ENCODE measurements around the gene MCC. TPM values are rescaled to one million over a fixed set of nuclear protein-coding genes. Genes with fewer than 3 reads are reported as not detected.

The MCC gene
- total RNA-seq, 1 donor from 2014 or later, result 2.5 TPM

- Mint-ChIP-seq H3K4me1 (peaks cover 49% of the 10 kb centered on the region), H3K9me3 (no peaks in the 10 kb centered on the region)
- H3K4me2 ChIP-seq, result no peak overlapping the region
Observed at GRCh38 chr5:113199122-113199905, 288.9 kb downstream of the MCC start.

GRCh38 chr5:113197456-113198200, 290.6 kb downstream of the MCC start:
- Histone ChIP-seq H3K4me3 (no peak overlapping the region), H3K79me2 (ENCODE audit: low read depth) (no peaks in the 10 kb centered on the region), H3K9me3 (ENCODE audit: low read depth) (no peaks in the 10 kb centered on the region), H3K9ac (no peak overlapping the region), H3K27me3 (peaks cover 30% of the 10 kb centered on the region), H3K36me3 (no peaks in the 10 kb centered on the region), H3K27ac (no peak overlapping the region), H3F3A (ENCODE audit: low read depth) (peaks cover 9% of the 10 kb centered on the region), H3K4me2 (no peak overlapping the region), H2AFZ (replicated peaks) (no peak overlapping the region), H4K20me1 (ENCODE audit: low read depth) (peaks cover 16% of the 10 kb centered on the region), H3K4me1 (peaks cover 10% of the 10 kb centered on the region)
- Mint-ChIP-seq H3K4me1 (peaks cover 33% of the 10 kb centered on the region), H3K9me3 (peaks cover 13% of the 10 kb centered on the region), H3K36me3 (no peaks in the 10 kb centered on the region), H3K27me3 (ENCODE audit: insufficient read depth, low read depth) (peaks cover 6% of the 10 kb centered on the region), H3K4me3 (no peak overlapping the region), H3K27ac (no peak overlapping the region)
- DNase-seq (ENCODE audit: low spot score), result no peak
- TF ChIP-seq, protein P1, sequence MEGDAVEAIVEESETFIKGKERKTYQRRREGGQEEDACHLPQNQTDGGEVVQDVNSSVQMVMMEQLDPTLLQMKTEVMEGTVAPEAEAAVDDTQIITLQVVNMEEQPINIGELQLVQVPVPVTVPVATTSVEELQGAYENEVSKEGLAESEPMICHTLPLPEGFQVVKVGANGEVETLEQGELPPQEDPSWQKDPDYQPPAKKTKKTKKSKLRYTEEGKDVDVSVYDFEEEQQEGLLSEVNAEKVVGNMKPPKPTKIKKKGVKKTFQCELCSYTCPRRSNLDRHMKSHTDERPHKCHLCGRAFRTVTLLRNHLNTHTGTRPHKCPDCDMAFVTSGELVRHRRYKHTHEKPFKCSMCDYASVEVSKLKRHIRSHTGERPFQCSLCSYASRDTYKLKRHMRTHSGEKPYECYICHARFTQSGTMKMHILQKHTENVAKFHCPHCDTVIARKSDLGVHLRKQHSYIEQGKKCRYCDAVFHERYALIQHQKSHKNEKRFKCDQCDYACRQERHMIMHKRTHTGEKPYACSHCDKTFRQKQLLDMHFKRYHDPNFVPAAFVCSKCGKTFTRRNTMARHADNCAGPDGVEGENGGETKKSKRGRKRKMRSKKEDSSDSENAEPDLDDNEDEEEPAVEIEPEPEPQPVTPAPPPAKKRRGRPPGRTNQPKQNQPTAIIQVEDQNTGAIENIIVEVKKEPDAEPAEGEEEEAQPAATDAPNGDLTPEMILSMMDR (IDR thresholded peaks at IDR 0.05), result no peak
- no peak for TF ChIP-seq EZH2 (IDR thresholded peaks at IDR 0.05)
- TF ChIP-seq EZH2phosphoT487 (IDR thresholded peaks at IDR 0.05), result no peak

More at GRCh38 chr5:113199122-113199905, 288.9 kb downstream of the MCC start:
- Histone ChIP-seq H3K4me1 (peaks cover 24% of the 10 kb centered on the region), H2AFZ (replicated peaks) (no peak overlapping the region), H3K4me3 (no peak overlapping the region), H3K36me3 (no peaks in the 10 kb centered on the region), H3K9ac (no peak overlapping the region), H4K20me1 (ENCODE audit: low read depth) (peaks cover 31% of the 10 kb centered on the region), H3F3A (ENCODE audit: low read depth) (peaks cover 17% of the 10 kb centered on the region), H3K9me3 (ENCODE audit: low read depth) (no peaks in the 10 kb centered on the region), H3K27ac (no peak overlapping the region), H3K79me2 (ENCODE audit: low read depth) (no peaks in the 10 kb centered on the region), H3K27me3 (peaks cover 44% of the 10 kb centered on the region)
- no peak overlapping the region for H3K27ac Mint-ChIP-seq
- peak; percentile 24 for DNase-seq (ENCODE audit: low spot score)
- H3K4me3 Mint-ChIP-seq, result no peak overlapping the region
- no peaks in the 10 kb centered on the region for H3K36me3 Mint-ChIP-seq
- TF ChIP-seq EZH2phosphoT487 (IDR thresholded peaks at IDR 0.05), result no peak
- no peak for TF ChIP-seq EZH2 (IDR thresholded peaks at IDR 0.05)
- TF ChIP-seq, protein P1 (IDR thresholded peaks at IDR 0.05), result no peak
- H3K27me3 Mint-ChIP-seq (ENCODE audit: insufficient read depth, low read depth), result peaks cover 6% of the 10 kb centered on the region

DNA sequence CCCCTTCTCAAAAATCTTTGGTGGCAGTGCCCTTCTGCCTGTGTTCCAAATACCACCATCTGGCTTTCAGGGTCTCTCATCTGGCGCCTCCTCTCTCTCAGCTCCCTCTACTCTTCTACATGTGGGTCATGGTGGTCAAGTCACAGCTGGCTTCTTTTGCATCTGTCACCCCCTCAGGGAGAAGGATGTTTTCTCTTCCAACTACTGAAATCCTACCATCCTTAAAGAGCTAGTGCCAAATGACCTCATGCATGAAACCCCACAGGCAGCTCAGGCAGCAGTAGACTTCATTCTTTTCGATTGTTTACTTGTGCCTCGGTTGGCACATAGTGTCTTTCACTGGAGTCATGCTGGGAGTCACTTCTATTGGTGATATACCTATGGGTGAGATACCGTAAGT, 292.5 kb downstream of the MCC start:
- H3K27me3 Mint-ChIP-seq (ENCODE audit: insufficient read depth, low read depth), result peaks cover 6% of the 10 kb centered on the region
- peaks cover 12% of the 10 kb centered on the region for H3K27me3 ChIP-seq
- H3K36me3 ChIP-seq, result no peaks in the 10 kb centered on the region
- H3K9me3 Mint-ChIP-seq, result peaks cover 17% of the 10 kb centered on the region
- peaks cover 7% of the 10 kb centered on the region for H3K4me1 ChIP-seq
- no peak overlapping the region for H3K27ac ChIP-seq
- peaks cover 7% of the 10 kb centered on the region for H3K36me3 Mint-ChIP-seq
- H3K79me2 ChIP-seq (ENCODE audit: low read depth), result no peaks in the 10 kb centered on the region
- no peaks in the 10 kb centered on the region for H3F3A ChIP-seq (ENCODE audit: low read depth)
- no peak overlapping the region for H3K9ac ChIP-seq
- no peaks in the 10 kb centered on the region for H3K9me3 ChIP-seq (ENCODE audit: low read depth)
- H3K27ac Mint-ChIP-seq, result no peak overlapping the region
- no peak for DNase-seq (ENCODE audit: low spot score)
- TF ChIP-seq EZH2 (IDR thresholded peaks at IDR 0.05), result no peak
- TF ChIP-seq, protein P1 (IDR thresholded peaks at IDR 0.05), result no peak
- TF ChIP-seq EZH2phosphoT487 (IDR thresholded peaks at IDR 0.05), result no peak
- H2AFZ ChIP-seq (replicated peaks), result no peak overlapping the region
- H3K4me3 Mint-ChIP-seq, result no peak overlapping the region
- no peak overlapping the region for H3K4me2 ChIP-seq
- peaks cover 8% of the 10 kb centered on the region for H4K20me1 ChIP-seq (ENCODE audit: low read depth)
- H3K4me1 Mint-ChIP-seq, result peaks cover 19% of the 10 kb centered on the region
- H3K4me3 ChIP-seq, result no peak overlapping the region
